ENCODE measurements around the gene AGMAT.

The AGMAT gene

DNA sequence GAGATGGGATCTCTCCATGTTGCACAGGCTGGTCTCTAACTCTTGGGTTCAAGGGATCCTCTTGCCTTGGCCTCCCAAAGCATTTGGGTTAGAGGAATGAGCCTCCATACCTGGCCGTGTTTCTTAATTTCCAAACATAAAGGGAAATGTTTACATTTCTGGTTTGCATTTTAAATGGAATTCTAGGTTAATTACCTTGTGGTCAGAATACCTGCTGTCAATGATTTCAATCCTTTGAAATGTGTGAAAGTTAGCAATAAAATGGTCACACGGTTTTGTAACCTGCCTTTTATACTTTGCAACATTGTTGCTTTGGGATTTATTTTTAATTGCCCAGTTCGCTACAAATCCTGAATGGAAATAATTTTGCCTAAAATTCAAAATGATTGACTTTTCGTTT lies 26.3 kb downstream of the AGMAT start:
- no peak for DNase-seq

DNA sequence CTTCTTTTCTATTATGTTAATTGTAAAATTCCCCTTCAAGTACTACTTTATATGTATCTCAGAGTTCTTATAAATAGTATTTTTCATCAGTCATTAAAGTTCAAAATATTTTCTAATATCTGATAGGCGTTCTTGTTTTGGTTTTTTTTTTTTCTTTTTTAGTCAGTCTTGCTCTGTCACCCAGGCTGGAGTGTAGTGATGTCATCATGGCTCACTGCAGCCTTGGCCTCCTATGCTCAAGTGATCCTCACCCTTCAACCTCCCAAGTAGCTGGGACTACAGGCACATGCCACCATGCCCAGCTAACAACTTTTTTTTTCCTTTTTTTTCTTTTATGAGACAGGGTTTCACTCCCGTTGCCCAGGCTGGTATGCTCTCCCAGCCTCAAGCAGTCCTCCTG lies 27.3 kb downstream of the AGMAT start:
- no peak for DNase-seq

DNA sequence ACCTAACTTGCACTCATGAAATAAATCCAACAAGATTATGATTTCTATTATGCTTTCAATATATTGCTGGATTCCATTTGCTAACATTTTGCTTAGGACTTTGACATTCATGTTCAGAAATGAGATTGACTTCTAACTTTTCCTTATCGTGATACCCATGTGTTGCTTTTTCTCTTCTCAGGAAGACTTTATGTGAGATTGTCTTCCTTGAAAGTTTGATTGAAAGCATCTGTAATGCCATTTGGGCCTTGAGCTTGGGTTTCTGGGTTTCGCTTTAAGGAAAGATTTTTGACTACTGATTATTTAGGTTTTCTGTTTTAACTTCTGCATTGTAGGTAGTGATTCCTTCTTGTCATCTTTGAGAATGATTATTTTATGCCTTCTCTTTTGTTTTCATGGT lies 27.8 kb downstream of the AGMAT start:
- DNase-seq: no peak

DNA sequence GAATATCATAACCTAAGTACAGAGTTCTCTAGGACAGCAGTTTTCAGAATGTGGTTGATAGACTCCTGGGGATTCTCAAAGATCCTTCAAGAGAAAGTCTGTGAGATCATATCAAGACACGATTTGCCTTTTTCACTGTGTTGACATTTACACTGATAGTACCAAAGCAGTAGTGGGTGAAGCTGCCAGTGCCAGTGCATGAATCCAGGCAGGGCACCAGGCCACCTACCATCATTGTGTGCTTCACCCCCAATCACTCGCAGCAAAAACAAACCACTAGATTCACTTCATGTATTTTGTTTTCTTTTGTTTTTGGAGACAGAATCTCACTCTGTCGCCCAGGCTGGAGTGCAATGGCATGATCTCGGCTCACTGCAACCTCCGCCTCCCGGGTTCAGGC lies 34.3 kb downstream of the AGMAT start:
- no peak for DNase-seq

DNA sequence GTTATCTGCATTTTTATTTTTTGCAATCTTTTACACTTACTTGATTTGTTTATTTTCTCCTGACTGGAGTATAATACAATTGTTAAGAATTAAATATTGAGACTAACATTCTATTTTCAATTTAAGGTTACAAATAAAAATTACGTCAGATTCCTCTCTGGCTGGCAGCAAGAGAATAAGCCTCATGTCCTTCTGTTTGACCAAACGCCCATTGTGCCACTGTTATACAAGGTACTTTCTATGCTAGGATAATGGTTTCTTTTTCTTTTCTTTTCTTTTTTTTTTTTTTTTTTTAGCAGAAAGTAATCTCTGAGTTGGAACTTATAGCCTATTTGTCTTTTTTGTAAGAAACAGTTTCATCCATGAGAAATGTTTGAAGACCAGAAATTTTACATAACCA lies 38.2 kb downstream of the AGMAT start:
- no peak for DNase-seq

DNA sequence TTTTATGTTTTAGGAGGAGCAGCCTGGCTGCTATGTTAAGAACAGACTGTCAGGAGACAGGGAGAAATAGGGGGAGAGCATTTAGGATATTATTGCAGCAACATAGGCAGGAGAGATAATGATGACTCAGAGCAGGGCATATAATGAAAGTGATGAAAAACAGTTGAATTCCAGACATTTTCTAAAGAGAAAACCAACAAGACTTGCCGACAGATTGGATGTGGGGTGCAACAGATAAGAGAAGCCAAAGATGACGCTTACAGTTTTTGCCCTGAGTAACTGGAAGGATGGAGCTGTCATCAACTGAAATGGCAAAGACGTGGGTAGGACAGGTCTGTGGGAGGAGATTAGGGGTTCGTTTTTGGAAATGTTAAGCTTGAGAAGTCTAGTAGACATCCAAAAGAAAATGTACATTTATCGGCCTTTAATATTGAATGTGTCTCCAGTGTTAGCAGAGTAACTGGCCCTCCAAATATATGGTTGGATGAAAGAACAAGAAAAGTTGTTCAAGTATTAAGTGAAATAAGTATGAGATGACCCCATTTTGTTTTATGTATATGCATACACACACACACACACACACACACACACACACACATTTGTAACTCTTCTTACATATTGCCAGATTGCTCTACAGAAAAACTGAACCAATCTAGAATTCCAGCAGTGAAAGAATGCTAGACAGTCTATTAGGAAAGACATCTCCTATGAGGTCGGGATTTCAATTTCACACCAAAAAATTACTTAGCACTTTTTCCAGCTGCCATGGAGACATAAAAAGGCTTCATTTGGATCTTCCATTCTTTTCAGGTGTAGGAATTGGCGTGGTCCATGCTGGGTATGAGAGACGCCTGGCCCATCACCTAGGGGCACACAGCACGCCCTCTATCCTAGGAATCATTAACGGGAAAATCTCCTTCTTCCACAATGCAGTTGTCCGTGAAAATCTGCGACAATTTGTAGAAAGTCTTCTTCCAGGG lies 41.0 kb downstream of the AGMAT start:
- peak; percentile 78 for DNase-seq

DNA sequence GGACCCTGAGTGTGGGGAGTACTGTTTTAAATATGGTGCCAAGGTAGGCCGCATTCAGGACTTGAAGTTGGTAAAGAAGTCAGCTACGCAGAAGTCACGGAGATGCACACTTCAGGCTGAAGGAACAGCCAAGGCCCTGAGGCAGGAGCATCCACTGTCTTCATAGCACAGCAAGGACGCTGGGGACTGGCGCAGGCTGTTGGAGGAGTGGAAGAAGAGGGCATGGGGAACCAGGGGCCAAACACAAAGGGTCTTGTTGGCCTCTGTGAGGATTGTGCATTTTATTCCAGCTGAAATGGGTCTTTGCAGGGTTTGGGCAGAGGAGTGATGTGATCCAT lies 41.6 kb downstream of the AGMAT start:
- no peak for DNase-seq

DNA sequence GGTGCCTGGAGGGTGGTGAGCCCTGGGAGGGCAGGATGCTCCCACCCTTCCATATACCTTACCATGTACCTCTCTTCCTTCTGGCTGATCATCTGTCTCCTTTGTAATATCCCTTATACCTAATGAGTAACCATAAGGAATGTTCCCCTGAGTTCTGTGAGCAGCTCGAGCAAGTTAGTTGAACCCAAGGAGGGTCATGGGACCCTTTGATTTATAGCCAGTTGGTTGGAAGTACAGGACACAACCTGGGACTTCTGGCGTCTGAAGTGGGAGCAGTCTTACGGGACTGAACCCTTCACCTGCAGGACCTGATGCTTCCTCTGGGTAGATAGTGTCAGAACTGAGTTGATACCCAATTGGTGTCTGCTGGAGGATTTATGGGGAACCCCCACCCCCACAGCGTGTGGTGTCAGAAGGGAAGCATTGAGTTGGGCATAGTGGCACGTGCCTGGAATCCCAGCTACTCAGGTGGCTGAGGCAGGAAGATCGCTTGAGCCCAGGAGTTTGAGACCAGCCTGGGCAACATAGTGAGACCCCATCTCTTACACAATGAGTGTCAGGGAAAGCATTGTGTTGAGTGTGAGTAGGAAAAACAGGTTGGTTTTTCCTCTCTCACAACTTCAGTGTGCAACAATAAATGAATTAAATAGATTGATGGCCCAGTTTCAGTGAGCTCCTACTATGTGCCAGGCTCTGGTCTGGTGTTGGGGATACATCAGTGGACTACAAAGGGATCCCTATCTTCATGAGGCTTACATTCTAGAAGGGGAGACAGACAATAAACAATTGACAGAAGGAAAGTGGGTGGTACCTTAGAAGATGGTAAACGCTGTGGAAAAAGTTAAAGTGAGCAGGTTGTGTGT lies 42.2 kb downstream of the AGMAT start:
- DNase-seq: no peak

DNA sequence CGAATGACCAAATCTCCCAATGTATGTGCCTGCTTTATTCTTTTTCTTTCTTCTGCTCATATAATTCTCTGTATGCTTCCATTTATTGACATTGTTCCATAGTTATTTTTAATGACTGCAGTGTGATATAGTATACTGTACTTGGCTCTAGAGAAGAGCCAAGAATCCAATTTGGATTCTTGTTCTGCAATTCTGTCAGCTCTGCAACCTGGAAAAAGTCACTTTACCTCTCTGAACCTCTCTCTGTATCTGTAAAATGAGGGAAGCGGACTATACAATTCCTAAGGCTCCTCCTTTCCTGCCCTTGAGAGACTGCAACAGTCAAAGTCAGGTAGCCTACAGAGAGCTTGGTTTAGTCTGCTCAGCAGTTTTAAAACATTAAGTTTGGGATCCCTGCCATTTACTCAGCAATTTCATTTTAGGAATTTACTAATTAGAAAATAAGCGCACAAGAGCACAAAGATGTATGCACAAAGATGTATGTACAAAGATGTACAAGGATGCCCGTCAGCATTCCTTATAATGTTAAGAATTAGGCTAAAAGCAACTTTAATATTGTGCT lies 43.5 kb downstream of the AGMAT start:
- DNase-seq: no peak

DNA sequence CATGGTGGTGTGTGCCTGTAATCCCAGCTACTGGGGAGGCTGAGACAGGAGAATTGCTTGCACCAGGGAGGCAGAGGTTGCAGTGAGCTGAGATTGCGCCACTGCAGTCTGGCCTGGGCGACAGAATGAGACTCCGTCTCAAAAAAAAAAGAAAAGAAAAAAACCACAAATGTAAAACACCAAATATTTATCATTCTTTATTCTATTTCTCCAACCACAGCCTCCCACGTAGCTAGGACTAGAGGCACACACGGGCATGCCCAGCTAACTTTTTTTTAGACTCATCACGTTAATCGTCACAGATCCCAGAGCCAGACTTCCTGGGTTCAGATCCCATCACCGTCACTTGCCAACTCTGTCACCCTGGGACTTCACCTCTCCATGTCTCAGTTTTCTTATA lies 44.7 kb downstream of the AGMAT start:
- peak; percentile 71 for DNase-seq

DNA sequence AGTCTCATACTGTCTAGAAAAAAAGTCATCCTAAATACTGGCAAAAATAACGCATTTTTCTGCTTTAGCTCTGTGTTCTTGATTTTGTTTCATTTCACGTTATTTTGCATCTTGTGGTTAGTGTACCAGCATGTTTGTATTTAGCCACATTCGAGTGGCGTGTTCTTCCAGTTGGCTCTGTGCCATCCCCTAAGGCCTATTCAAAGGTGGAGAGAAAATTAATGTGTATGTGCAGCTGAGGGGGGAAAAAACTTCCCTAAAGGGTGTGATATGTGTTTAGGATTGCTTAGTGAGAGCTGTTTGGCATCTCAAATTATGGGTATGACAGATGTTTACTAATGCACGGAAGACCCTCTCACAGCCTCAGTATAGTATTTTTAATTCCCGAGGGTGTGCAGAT lies 46.1 kb downstream of the AGMAT start:
- no peak for DNase-seq

DNA sequence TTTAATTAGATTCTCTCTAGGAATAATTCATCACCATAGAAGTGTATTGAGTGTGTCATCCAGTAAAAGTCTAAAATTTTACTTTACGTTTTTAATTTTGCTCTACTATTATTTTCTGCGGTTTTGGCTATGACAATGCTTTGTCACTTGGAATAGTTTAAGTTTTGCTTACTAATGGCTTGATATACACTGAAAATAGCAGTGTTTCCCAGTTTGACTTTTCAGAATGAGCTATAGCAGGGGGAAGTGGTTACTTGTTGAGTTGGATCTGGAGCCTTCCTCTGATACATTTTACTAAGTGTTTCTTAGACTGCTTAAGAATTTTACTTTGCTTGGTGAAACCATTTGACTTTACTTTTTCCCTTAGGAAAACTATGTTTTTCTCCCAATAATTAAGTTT lies 53.2 kb downstream of the AGMAT start:
- no peak for DNase-seq

DNA sequence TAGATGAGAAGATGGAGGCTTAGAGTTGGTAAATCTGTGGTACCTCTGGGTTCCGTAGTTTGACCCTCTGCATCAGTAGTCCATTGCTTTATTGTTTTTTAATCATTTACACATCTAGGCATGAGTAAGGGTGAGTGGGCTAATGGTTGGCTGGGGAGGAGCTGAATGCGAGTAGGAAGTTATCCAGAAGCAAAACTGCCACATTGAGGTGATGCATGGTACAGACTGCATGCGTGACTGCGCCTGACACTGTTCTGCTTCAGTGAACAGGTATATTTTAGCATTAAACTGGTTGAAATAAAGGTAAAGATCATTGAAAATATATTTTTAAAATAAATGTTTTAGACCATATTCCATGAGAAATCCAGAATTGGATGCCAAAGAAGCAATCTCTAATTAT lies 53.8 kb downstream of the AGMAT start:
- no peak for DNase-seq

DNA sequence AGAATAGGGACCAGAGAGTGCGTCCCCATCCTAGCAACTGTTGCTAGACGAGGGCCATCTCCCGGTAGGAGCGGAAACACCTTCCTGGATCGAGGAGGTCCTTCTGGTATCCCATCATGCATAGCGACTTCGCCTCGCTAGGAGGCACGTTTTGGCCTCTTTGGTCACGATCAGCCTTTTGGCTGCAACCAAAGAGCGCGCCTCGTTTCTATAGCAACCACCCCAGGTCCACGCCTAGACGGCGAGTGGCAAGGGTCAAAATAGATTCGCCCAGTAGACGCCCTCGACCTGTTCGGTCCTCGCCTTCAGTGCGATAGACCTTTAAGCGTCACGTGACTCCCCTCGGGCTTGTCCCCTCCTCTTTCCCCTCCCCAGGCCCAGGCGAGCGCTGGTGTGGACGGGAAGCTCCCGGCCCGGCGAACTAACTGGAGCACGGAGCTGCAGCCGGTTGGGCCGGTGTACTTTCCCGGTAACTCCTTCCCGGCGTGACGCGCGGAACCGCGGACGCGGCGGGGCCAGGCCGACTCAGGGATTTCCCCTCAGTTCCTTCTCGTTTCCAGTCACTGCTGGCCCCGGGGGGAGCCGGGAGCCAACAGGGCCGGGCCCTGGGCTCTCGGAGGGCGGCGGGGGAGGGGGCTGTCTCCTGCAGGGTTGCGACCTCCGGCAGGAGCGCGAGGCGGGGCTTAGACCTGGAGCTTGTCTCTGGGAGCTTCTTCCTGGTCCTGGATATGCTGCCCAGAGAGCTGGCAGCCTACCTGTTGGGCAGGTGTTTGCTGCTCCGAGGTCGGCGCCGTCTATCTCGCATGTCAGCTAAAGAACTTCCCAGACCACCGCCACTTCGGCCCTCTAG lies 58.1 kb downstream of the AGMAT start, which contains the start of gene DNAJC16:
Gene DNAJC16 (plus strand): TSS at position 359 of the 850 bp plus-strand sequence. CDS start 2,258 bp downstream, outside the sequence.
- DNase-seq: peak; percentile 100

DNA sequence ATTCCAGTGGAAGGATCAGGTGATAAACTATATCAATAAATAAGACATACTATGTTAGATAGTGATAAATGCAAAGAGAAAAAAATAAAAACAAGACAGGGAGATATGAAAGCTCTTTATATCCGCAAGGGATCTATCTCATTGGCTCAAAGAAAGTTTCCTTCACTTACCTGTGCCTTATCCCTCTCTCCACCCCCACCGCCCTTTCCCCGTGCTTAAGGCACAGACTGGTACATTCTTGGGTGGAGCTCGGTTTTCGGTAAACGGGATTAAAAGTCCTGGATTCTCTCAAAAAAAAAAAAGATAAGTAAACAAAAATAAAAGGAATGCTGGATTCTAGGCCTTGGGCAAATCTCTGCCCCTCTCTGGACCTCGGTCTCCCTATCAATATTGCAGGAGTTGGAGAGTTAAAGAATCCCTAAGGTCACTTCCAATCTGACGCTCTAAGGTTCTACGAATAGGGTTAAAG lies 58.8 kb downstream of the AGMAT start:
- no peak for DNase-seq

DNA sequence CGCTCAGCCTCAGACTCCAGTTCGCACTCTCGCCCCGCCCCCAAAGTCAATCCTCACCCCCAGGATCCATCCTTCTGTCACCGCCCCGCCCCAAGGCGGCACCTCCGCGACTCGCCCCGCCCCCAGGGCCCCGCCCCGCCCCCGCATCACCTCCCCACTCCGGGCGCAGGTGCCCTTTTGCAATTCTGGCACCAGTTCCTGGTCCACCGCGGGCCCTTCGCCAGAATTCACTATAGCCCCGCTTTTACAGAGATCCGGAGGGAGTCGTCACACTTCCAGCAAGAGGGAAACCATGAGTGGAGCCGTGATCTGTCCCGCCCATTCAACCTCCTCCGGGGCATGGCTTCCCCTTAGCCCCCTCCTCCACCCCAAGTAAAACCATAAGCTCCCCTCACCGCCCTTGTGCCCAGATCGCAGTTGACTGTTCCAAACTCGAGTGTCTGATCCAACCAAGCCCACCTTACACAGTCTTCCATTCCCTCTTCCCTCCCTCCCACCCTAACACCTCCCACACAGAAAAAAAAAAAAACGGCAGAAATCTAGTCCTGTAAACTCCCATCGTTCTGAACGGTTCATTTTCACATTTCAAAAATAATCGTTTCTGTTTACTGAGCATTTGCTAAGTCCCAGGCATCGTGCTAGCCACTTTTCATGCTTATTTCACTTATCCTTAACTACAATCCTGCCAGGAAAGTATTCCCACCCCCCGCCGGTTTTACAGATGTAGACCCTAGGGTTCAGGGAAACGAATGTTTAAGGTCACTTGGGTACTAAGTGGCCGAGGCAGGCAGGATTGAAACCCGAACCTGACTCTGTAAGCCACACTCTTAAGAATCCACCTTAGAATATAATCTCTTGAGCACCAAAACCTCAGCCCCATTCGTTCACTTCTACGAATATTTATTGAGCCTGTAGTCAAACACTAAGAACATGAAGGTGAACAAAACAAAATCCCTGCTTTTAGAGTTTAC lies 59.5 kb downstream of the AGMAT start:
- no peak for DNase-seq

DNA sequence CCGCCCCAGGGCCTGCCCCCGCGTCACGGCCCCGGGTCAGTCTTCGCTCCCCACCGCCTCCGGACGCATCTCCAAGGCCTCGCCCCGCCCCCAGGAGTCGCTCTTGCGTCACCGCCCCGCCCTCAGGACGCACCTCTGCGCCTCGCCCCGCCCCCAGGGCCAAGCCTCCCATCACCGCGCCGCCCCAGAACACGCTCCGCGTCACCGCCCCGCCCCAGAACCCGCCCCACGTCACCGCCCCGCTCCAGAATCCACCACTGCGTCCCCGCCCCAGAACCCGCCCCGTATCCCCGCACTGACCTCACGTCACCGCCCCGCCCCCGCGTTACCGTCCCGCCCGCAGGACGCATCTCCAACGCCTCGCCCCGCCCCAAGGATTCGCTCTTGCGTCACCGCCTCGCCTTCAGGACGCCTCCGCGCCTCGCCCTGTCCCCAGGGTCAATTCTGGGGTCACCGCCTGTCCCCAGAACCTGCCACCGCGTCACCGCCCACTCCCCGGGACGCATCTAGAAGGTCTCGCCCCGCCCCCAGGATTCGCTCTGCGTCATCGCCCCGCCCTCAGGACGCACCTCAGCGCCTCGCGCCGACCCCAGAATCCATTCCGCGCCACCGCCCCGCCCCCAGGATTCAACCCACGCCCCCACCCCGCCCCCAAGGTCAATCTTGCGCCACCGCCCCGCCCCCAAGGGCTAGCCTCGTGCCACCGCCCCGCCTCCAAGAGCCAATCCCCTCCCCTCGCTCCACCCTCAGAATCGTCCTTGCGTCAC lies 60.4 kb downstream of the AGMAT start:
- DNase-seq: peak; percentile 99

DNA sequence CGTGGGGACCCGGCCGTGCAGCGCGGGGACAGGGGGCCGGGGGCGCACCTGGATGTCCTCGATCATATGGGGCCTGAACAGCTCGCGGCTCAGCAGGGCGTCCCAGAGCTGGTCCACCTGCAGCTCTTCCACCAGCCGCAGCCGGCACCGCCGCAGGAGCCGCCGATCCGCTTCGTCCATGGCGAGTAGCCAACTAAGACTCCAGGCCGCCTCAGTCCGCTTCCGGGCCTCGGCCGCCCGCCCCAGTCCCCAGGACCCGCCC lies 60.9 kb downstream of the AGMAT start, which contains the start of gene CASP9:
Gene CASP9 (minus strand): TSS at position 195 of the 262 bp plus-strand sequence. CDS start 15 bp downstream, at position 180.
- DNase-seq: no peak

DNA sequence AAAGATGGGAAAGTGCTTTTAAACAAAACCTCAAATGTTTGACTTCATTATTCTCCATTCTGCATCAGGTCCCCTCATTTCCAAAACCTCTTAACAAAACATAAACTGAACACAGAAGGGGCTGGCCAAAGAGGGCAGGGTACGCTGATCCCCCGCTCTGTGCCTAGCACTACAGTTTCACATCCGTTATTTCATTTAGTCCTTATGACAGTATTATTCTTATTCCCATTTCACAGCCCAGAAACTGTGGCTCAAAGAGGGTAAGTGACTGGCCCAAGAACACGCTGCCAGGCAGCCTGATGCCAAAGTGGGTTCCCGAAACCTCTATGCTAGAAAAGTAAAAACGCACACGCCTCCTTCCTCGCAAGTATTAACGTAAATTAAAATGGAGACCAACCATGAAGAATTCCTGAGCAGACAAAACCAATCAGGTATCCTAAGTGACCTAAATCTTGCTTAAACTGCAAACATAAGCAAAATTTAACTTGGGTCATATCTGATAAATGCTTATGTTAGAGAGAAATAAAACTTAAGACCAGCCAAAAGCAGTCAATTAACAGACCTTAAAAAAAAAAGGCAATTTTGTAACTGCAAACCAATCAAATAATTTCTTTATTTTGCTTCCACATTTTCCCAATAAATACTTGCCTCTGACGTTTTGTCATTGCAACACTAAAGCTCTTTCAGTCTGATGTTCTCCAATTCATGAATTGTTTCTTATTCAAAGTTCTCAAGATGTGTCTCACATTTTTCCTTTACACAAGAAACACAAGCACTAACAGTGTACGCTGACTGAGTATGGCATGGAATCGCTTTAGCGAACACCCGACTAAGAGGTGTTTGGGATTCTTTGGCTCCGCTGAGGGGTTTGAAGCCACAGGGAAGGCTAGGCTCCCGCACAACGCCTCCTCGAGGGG lies 61.5 kb downstream of the AGMAT start:
- no peak for DNase-seq

All from fibroblast of skin of scalp (primary cell).